H1 (cell line): ENCODE measurements around the gene SLC35G4.

Source experiments
- ATF2 ChIP-seq: IDR thresholded peaks from 2 replicates; pipeline ENCODE4 v1.6.1; 2012; ENCODE audit warnings: low read length, inconsistent platforms
- CHD1 ChIP-seq: IDR thresholded peaks from 2 replicates; pipeline ENCODE4 v1.6.1; 2012; ENCODE audit warnings: low read depth, low read length, improper control_type of control experiment
- CHD2 ChIP-seq: IDR thresholded peaks from 2 replicates; pipeline ENCODE4 v1.6.1; 2012; ENCODE audit warnings: low read length, improper control_type of control experiment
- CREB1 ChIP-seq: IDR thresholded peaks from 2 replicates; pipeline ENCODE4 v1.6.1; 2012; ENCODE audit warnings: inconsistent platforms
- CTCF ChIP-seq, 3 experiments: IDR thresholded peaks; 1 replicate in 2 of 3; 2 replicates in 1 of 3; pipeline versions ENCODE4 v1.5.1 to v1.6.1; 2011; ENCODE audit warnings: low read length in 3 of 3, mild to moderate bottlenecking in 3 of 3, inconsistent platforms in 2 of 3, low read depth in 1 of 3, moderate library complexity in 1 of 3; ENCODE audit not compliant: insufficient read depth in 1 of 3; ENCODE audit errors: control extremely low read depth in 1 of 3
- EP300 ChIP-seq, 2 experiments: IDR thresholded peaks; 1 replicate in 1 of 2; 2 replicates in 1 of 2; pipeline ENCODE4 v1.6.1; 2011 to 2012; ENCODE audit warnings: low read depth in 2 of 2, low read length in 2 of 2, mild to moderate bottlenecking in 2 of 2, borderline replicate concordance in 1 of 2, inconsistent platforms in 1 of 2, moderate library complexity in 1 of 2
- EZH2 ChIP-seq: fragments of 200-600 bp; sonication (generic); IDR thresholded peaks from 2 replicates; pipeline ENCODE4 v1.7.1; 2012; ENCODE audit warnings: low read depth, mild to moderate bottlenecking, moderate library complexity, low read length, inconsistent platforms; ENCODE audit not compliant: severe bottlenecking
- POLR2A ChIP-seq, 2 experiments: IDR thresholded peaks; 1 replicate in 1 of 2; 2 replicates in 1 of 2; pipeline ENCODE4 v1.6.1; 2011; ENCODE audit warnings: low read depth in 2 of 2, low read length in 2 of 2, mild to moderate bottlenecking in 2 of 2; ENCODE audit errors: control extremely low read depth in 1 of 2
- SIX5 ChIP-seq: IDR thresholded peaks from 2 replicates; pipeline ENCODE4 v1.6.1; 2011; ENCODE audit warnings: mild to moderate bottlenecking, low read depth, low read length
- SUZ12 ChIP-seq: fragments of 200-600 bp; sonication (generic); IDR thresholded peaks from 2 replicates; pipeline ENCODE4 v1.6.1; 2012; ENCODE audit warnings: mild to moderate bottlenecking, inconsistent platforms, low read length, moderate library complexity, mixed read lengths
- TAF1 ChIP-seq: IDR thresholded peaks from 2 replicates; pipeline ENCODE4 v1.6.1; 2011; ENCODE audit warnings: mild to moderate bottlenecking, low read depth, low read length
- TBP ChIP-seq: IDR thresholded peaks from 2 replicates; pipeline ENCODE4 v1.6.1; 2011; ENCODE audit warnings: low read depth, low read length, improper control_type of control experiment
- YY1 ChIP-seq: IDR thresholded peaks from 2 replicates; pipeline ENCODE4 v1.6.1; 2011; ENCODE audit warnings: low read depth, mild to moderate bottlenecking, low read length

- TF ChIP-seq CTCF (IDR thresholded peaks at IDR 0.05; ENCODE audit: control extremely low read depth in 1 of 3, insufficient read depth in 1 of 3, low read depth in 1 of 3, low read length in 3 of 3) (no peak), CHD1 (no peak), ATF2 (no peak), EP300 (IDR thresholded peaks at IDR 0.05; ENCODE audit: borderline replicate concordance in 1 of 2, low read depth in 2 of 2, low read length in 2 of 2) (no peak), SUZ12 (no peak), CHD2 (no peak), POLR2A (IDR thresholded peaks at IDR 0.05; ENCODE audit: control extremely low read depth in 1 of 2, low read depth in 2 of 2, low read length in 2 of 2) (no peak), CREB1 (no peak), TAF1 (no peak), TBP (no peak), SIX5 (no peak), EZH2 (no peak), YY1 (no peak)
Observed at GRCh38 chr18:11579916-11580315, 29.5 kb upstream of the SLC35G4 start.
